Neural crest cell (in vitro differentiated cells): ENCODE data around the gene AFF2. TPM values are rescaled to one million over a fixed set of nuclear protein-coding genes. Genes with fewer than 3 reads are reported as not detected.

Experiments used
- DNase-seq: peaks from one replicate; pipeline ENCODE4 v3.0.0; 2021; ENCODE audit warnings: low read depth, mixed read lengths, low spot score
- H3K27ac Mint-ChIP-seq: one replicate; pipeline ENCODE4 v1.8.0; 2021; ENCODE audit warnings: mild to moderate bottlenecking, mixed read lengths; ENCODE audit not compliant: unreplicated experiment
- H3K27me3 Mint-ChIP-seq: 2 replicates; pipeline ENCODE4 v1.8.0; 2021; ENCODE audit warnings: low read depth, mild to moderate bottlenecking, mixed read lengths
- H3K36me3 Mint-ChIP-seq: 2 replicates; pipeline ENCODE4 v1.8.0; 2021; ENCODE audit warnings: low read depth, mild to moderate bottlenecking, mixed read lengths
- H3K4me1 Mint-ChIP-seq: 2 replicates; pipeline ENCODE4 v1.8.0; 2021; ENCODE audit warnings: mixed read lengths
- H3K4me3 Mint-ChIP-seq: one replicate; pipeline ENCODE4 v1.8.0; 2021; ENCODE audit warnings: mild to moderate bottlenecking, mixed read lengths
- H3K9me3 Mint-ChIP-seq: 2 replicates; pipeline ENCODE4 v1.8.0; 2021; ENCODE audit warnings: mixed read lengths
- total RNA-seq: library from RNA; stranded (reverse); gene quantifications from 2 replicates; pipeline ENCODE4 v1.2.1, GENCODE V29; 2021
- TF ChIP-seq, protein P1 (sequence below): fragments of 200-600 bp; sonication (generic); conservative IDR thresholded peaks from 2 replicates; pipeline ENCODE4 v1.5.0; 2021; ENCODE audit warnings: antibody characterized with exemption, mild to moderate bottlenecking

AFF2 gene
- total RNA-seq, 1 donor from 2014 or later, result 15.4 TPM

DNA sequence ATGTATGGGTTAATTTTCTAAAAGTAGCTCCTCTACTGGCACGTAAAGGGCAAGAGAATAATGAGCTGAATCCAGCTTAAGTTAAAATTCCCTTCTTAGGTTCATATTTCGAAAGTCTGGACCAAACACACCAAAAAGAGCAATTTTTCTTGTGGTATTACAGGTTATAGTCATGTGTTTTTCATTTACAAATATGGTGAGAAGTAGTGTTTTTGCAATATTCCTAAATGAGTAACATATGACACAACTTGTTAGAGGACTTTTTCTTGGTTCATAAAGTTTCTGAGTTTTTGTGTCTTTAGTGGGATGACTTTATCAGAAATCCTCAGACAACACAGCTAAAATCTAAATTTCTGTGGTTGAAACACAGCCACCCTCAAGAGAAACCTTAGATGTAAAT lies 172.1 kb downstream of the AFF2 start:
- no peak overlapping the region for H3K27ac Mint-ChIP-seq

DNA sequence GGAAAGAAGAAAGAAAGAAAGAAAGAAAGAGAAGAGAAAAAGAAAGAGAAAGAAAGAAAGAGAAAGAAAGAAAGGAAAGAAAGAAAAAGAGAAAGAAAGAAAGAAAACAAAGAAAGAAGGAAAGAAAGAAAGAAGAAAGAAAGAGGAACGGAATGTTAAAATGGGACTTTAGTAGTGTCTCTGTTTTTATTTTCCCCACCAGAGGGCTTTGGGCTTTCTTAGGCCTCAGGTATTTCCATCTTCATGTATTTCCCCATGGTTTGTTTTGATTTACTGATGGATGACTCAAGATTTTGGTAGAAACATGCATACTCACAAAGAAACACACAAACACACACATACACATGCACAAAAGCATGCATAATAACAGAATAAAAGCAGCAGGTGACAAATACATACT lies 181.2 kb downstream of the AFF2 start:
- Mint-ChIP-seq H3K27ac (no peak overlapping the region), H3K4me1 (no peaks in the 10 kb centered on the region), H3K9me3 (no peaks in the 10 kb centered on the region), H3K4me3 (no peak overlapping the region), H3K27me3 (no peaks in the 10 kb centered on the region), H3K36me3 (peaks cover 3% of the 10 kb centered on the region)
- no peak for DNase-seq
- TF ChIP-seq, protein P1, sequence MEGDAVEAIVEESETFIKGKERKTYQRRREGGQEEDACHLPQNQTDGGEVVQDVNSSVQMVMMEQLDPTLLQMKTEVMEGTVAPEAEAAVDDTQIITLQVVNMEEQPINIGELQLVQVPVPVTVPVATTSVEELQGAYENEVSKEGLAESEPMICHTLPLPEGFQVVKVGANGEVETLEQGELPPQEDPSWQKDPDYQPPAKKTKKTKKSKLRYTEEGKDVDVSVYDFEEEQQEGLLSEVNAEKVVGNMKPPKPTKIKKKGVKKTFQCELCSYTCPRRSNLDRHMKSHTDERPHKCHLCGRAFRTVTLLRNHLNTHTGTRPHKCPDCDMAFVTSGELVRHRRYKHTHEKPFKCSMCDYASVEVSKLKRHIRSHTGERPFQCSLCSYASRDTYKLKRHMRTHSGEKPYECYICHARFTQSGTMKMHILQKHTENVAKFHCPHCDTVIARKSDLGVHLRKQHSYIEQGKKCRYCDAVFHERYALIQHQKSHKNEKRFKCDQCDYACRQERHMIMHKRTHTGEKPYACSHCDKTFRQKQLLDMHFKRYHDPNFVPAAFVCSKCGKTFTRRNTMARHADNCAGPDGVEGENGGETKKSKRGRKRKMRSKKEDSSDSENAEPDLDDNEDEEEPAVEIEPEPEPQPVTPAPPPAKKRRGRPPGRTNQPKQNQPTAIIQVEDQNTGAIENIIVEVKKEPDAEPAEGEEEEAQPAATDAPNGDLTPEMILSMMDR, result peak; percentile 31

More for the DNA sequence above, 172.1 kb downstream of the AFF2 start:
- peaks cover 20% of the 10 kb centered on the region for H3K36me3 Mint-ChIP-seq
- peaks cover 23% of the 10 kb centered on the region for H3K9me3 Mint-ChIP-seq
- no peaks in the 10 kb centered on the region for H3K27me3 Mint-ChIP-seq
- H3K4me3 Mint-ChIP-seq, result no peak overlapping the region
- DNase-seq, result no peak
- H3K4me1 Mint-ChIP-seq, result no peaks in the 10 kb centered on the region
- TF ChIP-seq, protein P1, result no peak

DNA sequence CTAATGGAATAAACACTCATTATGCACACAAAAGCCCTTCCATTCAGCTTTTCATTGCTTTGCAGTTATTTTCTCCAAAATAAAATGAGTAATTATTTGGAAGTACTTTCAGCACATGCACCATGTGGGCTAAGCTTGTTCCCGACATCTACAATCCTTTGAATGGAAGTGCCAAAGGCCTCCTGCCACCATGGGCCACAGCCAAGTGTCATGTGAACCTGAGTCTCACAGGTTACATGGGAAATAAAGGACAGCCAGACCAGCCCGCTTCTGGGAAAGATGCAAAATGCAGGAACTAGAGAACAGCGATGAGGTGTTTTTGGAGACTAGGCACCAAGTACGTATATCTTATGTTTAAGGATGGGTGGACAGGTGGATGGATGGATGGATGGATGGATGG lies 181.8 kb downstream of the AFF2 start:
- no peak for DNase-seq
- H3K4me3 Mint-ChIP-seq, result no peak overlapping the region
- H3K36me3 Mint-ChIP-seq, result peaks cover 3% of the 10 kb centered on the region
- TF ChIP-seq, protein P1, result no peak
- no peak overlapping the region for H3K27ac Mint-ChIP-seq
- no peaks in the 10 kb centered on the region for H3K27me3 Mint-ChIP-seq
- H3K9me3 Mint-ChIP-seq, result no peaks in the 10 kb centered on the region
- H3K4me1 Mint-ChIP-seq, result no peaks in the 10 kb centered on the region

DNA sequence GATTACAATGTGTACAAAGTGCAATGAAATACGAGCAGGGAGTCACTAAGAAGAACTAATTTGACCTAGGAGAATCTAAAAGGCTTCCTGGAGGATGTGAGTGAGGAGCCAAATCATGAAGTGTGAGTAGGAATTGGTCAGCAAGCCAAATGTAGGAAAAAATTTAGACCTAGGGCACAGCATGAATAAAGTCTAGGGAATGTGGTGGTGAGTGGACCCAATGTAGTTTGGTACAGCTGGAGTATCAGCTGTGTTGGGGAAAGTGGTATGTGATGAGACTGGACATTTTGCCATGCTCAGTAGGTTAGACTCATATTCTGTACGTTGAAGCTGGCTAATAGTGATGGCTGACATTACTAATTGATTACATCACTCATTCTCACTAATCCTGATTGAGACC lies 191.0 kb downstream of the AFF2 start:
- H3K36me3 Mint-ChIP-seq, result peaks cover 4% of the 10 kb centered on the region
- no peak overlapping the region for H3K4me3 Mint-ChIP-seq
- H3K4me1 Mint-ChIP-seq, result no peaks in the 10 kb centered on the region
- no peak overlapping the region for H3K27ac Mint-ChIP-seq
- peaks cover 8% of the 10 kb centered on the region for H3K9me3 Mint-ChIP-seq
- DNase-seq, result no peak
- H3K27me3 Mint-ChIP-seq, result no peaks in the 10 kb centered on the region
- TF ChIP-seq, protein P1, result no peak

DNA sequence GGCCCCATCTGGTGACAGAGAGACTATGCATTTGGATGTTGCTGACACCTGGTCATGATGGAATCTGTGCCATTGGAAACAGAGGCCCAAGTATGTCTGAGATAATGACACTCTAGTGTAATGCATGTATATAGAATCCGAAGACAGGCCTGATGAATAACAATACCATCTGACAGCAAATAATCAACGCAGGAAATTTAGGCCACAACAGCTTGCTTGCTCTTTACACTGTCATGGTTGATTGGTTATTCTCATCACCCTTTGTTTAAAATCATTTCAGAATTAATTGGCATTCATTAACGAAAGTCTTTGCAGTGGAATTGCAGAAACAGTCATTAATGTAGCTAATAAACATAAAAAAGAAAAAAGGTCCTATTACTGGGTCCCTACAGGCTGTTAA lies 194.8 kb downstream of the AFF2 start:
- Mint-ChIP-seq H3K9me3 (peaks cover 8% of the 10 kb centered on the region), H3K36me3 (peaks cover 4% of the 10 kb centered on the region), H3K27ac (no peak overlapping the region), H3K27me3 (no peaks in the 10 kb centered on the region), H3K4me1 (no peaks in the 10 kb centered on the region), H3K4me3 (no peak overlapping the region)
- DNase-seq, result no peak
- TF ChIP-seq, protein P1, result no peak

DNA sequence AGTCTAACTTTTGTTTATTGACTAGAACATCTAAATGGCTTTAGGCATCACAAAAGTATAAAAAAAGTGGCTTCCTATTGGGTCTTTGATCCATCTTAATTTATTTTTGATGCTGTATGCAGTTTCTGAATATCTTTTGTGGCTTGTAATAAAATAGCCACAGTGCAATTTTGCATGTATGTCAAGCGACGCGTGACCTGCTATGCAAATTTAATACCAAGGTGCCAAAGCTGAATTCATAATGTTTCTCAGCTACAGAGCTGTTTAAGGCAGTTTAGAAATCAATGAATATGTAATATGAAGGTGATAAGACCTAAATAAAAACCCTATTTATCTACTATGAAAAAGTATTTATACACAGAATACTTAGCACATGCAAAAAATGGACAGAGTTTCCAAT lies 197.8 kb downstream of the AFF2 start:
- no peak for DNase-seq
- no peaks in the 10 kb centered on the region for H3K27me3 Mint-ChIP-seq
- H3K27ac Mint-ChIP-seq, result no peak overlapping the region
- H3K36me3 Mint-ChIP-seq, result peaks cover 4% of the 10 kb centered on the region
- TF ChIP-seq, protein P1, result no peak
- no peak overlapping the region for H3K4me3 Mint-ChIP-seq
- peaks cover 5% of the 10 kb centered on the region for H3K9me3 Mint-ChIP-seq
- no peaks in the 10 kb centered on the region for H3K4me1 Mint-ChIP-seq
